Eye (tissue), 1 donor: ENCODE data around the gene TRIM50.
"Not testable (repeated sequence)": the region's sequence is repeated elsewhere in the genome, so short reads cannot be mapped to it uniquely, and the experiment has no call there.

ENCODE experiments used
- DNase-seq: peaks from one replicate; pipeline ENCODE4 v3.0.0-alpha.2; 2015

The TRIM50 gene

GRCh38 chr7:73327922-73328321 is at the start of gene TRIM50, which contains the start of gene FKBP6:
Gene TRIM50, minus strand, starts transcription at chr7:73328082. Its CDS starts 3,295 bp downstream, at chr7:73324787.
Gene FKBP6, plus strand, starts transcription at chr7:73328161. Its CDS starts 268 bp downstream, at chr7:73328429.
- DNase-seq: not testable (repeated sequence)

GRCh38 chr7:73376671-73377412 is 49.0 kb upstream of the TRIM50 start:
- no peak for DNase-seq

- DNase-seq: not testable (repeated sequence)
These were observed 48.4 kb upstream of the TRIM50 start for GRCh38 chr7:73376262-73376661.

- no peak for DNase-seq
These were observed 45.9 kb upstream of the TRIM50 start for GRCh38 chr7:73373741-73374140.

- no peak for DNase-seq
These were observed 41.7 kb upstream of the TRIM50 start for GRCh38 chr7:73369622-73370021.

- no peak for DNase-seq
These were observed 41.1 kb upstream of the TRIM50 start for GRCh38 chr7:73369009-73369408.

- DNase-seq: peak; percentile 40
These were observed 39.1 kb upstream of the TRIM50 start for GRCh38 chr7:73366990-73367389.

GRCh38 chr7:73366127-73366526 is 38.2 kb upstream of the TRIM50 start:
- no peak for DNase-seq

- DNase-seq: no peak
These were observed 36.3 kb upstream of the TRIM50 start for GRCh38 chr7:73364006-73364728.

- DNase-seq: no peak
These were observed 35.5 kb upstream of the TRIM50 start for GRCh38 chr7:73363225-73364005.

- not testable (repeated sequence) for DNase-seq
These were observed 32.7 kb upstream of the TRIM50 start for GRCh38 chr7:73360590-73360989.

- DNase-seq: no peak
These were observed 32.0 kb upstream of the TRIM50 start for GRCh38 chr7:73359746-73360375.

- no peak for DNase-seq
These were observed 31.4 kb upstream of the TRIM50 start for GRCh38 chr7:73359306-73359705.

GRCh38 chr7:73358590-73359275 is 30.9 kb upstream of the TRIM50 start:
- DNase-seq: no peak

- DNase-seq: no peak
These were observed 28.3 kb upstream of the TRIM50 start for GRCh38 chr7:73356159-73356558.

- DNase-seq: no peak
These were observed 26.9 kb upstream of the TRIM50 start for GRCh38 chr7:73354821-73355220.

GRCh38 chr7:73354196-73354595 is 26.3 kb upstream of the TRIM50 start:
- no peak for DNase-seq

- DNase-seq: no peak
These were observed 25.4 kb upstream of the TRIM50 start for GRCh38 chr7:73353243-73353642.

- DNase-seq: no peak
These were observed 24.9 kb upstream of the TRIM50 start for GRCh38 chr7:73352784-73353183.

GRCh38 chr7:73351447-73352167 is 23.7 kb upstream of the TRIM50 start:
- no peak for DNase-seq

GRCh38 chr7:73350306-73351068 is 22.6 kb upstream of the TRIM50 start:
- DNase-seq: peak; percentile 52
